MCF 10A (cell line): ENCODE data around the gene FRY. TPM values are rescaled to one million over a fixed set of nuclear protein-coding genes. Genes with fewer than 3 reads are reported as not detected.

Experiments used
- BruUV-seq: library from RNA; stranded (reverse); fragments of 400-500 nt; replicated peaks from 2 replicates; lab custom pipeline; 2021; lab: Mats Ljungman, UMichigan
- CTCF ChIA-PET: fragments of 300-600 bp; sonication (Branson Sonifier 250); formaldehyde crosslinking; extraction: SDS; loops from one replicate; lab custom pipeline; 2021; ENCODE audit warnings: antibody characterized with exemption, inconsistent platforms; lab: Yijun Ruan, JAX
- POLR2A ChIA-PET: fragments of 300-600, 350-650 bp; sonication (Branson Sonifier 250); formaldehyde crosslinking; extraction: SDS; loops from one replicate; lab custom pipeline; 2020; ENCODE audit warnings: antibody characterized with exemption, inconsistent platforms; lab: Yijun Ruan, JAX
- DNase-seq: peaks from one replicate; pipeline ENCODE4 v3.0.0-alpha.2; 2018; ENCODE audit not compliant: unreplicated experiment
- H3K27ac Mint-ChIP-seq: one replicate; pipeline ENCODE4 v1.8.0; 2022; ENCODE audit warnings: mild to moderate bottlenecking, low read depth, mixed read lengths; ENCODE audit not compliant: unreplicated experiment
- H3K27me3 Mint-ChIP-seq: one replicate; pipeline ENCODE4 v1.8.0; 2022; ENCODE audit warnings: mixed read lengths; ENCODE audit not compliant: insufficient read depth, unreplicated experiment
- H3K36me3 Mint-ChIP-seq: one replicate; pipeline ENCODE4 v1.8.0; 2022; ENCODE audit warnings: mild to moderate bottlenecking, moderate library complexity, mixed read lengths; ENCODE audit not compliant: insufficient read depth, unreplicated experiment
- H3K4me1 Mint-ChIP-seq: one replicate; pipeline ENCODE4 v1.8.0; 2022; ENCODE audit warnings: mixed read lengths; ENCODE audit not compliant: insufficient read depth, unreplicated experiment
- H3K4me3 Mint-ChIP-seq: one replicate; pipeline ENCODE4 v1.8.0; 2022; ENCODE audit warnings: mild to moderate bottlenecking, moderate library complexity, mixed read lengths; ENCODE audit not compliant: unreplicated experiment
- H3K9me3 Mint-ChIP-seq: one replicate; pipeline ENCODE4 v1.8.0; 2022; ENCODE audit warnings: mixed read lengths; ENCODE audit not compliant: unreplicated experiment
- intact Hi-C: fragments of 100-400 bp; cut with micrococcal nuclease; formaldehyde crosslinking; loops from 2 replicates; pipeline ENCODE4 v1.14.1; 2022
- total RNA-seq: library from RNA; stranded (reverse); gene quantifications from 2 replicates; pipeline ENCODE4 v1.2.3, GENCODE V29; 2022
- TF ChIP-seq, protein P1 (sequence below): fragments of 200-600 bp; IDR thresholded peaks from one replicate; pipeline ENCODE4 v1.8.0; 2022; ENCODE audit warnings: antibody characterized with exemption, mild to moderate bottlenecking; ENCODE audit not compliant: unreplicated experiment

The FRY gene
- total RNA-seq, 1 experiment from 2014 or later: 8.9 TPM

DNA sequence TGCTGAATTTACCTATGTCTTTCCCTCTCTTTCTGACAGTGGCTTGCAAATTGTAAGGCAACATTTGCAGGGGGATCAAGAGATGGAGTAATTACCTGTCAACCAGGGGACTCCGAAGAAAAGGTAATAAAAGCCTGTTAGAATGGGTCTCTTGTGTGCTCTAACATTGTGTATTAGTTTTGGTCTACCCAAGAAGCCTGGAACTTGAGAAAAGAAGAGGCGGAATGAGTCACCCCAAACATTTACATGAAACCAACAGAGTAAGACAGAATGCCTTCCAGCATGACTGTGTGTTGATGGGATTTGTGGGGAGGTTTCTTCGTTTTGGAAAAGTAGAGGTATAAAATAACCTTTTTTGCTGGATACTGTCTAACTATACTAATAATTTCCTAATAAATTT, 246.9 kb downstream of the FRY start:
- H3K4me1 Mint-ChIP-seq: no peaks in the 10 kb centered on the region
- CTCF ChIA-PET: no interaction called here
- POLR2A ChIA-PET: interaction anchor here (0.6 kb wide), 1 partner anchor 34 kb away, joined by 3 read pairs; no protein-coding TSS in a partner anchor
- no peak overlapping the region for H3K27ac Mint-ChIP-seq
- peak; percentile 50 for DNase-seq
- H3K4me3 Mint-ChIP-seq: no peak overlapping the region
- intact Hi-C loops: no loop called here
- BruUV-seq: no TSS peak
- H3K9me3 Mint-ChIP-seq: no peaks in the 10 kb centered on the region
- H3K27me3 Mint-ChIP-seq: no peaks in the 10 kb centered on the region
- peaks cover 15% of the 10 kb centered on the region for H3K36me3 Mint-ChIP-seq
- TF ChIP-seq, protein P1, sequence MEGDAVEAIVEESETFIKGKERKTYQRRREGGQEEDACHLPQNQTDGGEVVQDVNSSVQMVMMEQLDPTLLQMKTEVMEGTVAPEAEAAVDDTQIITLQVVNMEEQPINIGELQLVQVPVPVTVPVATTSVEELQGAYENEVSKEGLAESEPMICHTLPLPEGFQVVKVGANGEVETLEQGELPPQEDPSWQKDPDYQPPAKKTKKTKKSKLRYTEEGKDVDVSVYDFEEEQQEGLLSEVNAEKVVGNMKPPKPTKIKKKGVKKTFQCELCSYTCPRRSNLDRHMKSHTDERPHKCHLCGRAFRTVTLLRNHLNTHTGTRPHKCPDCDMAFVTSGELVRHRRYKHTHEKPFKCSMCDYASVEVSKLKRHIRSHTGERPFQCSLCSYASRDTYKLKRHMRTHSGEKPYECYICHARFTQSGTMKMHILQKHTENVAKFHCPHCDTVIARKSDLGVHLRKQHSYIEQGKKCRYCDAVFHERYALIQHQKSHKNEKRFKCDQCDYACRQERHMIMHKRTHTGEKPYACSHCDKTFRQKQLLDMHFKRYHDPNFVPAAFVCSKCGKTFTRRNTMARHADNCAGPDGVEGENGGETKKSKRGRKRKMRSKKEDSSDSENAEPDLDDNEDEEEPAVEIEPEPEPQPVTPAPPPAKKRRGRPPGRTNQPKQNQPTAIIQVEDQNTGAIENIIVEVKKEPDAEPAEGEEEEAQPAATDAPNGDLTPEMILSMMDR: no peak

DNA sequence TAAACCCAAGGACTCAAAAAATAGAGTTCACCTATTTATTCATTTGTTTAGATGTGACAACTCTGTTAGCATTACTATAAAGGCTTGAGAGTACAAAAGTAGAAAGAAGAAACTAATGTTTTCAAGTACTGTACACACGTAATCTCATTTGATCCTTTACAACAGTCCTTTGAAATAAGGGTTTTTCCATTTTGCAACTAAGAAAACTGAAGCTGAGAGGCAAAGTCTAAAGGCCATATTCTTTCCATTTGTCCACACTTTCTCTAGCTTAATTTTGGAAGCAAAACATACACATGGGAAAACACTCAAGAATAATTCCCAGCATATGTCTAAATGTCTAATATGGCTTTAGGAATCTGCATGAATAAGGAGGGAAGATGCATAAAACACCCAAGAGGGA, 249.5 kb downstream of the FRY start:
- ChIA-PET CTCF (interaction anchor here (0.6 to 1.2 kb wide), 4 partner anchors 13 to 279 kb away, joined by 3 read pairs; no protein-coding TSS in a partner anchor), POLR2A (interaction anchor here (0.6 to 0.7 kb wide), 2 partner anchors 11 to 16 kb away, joined by 3 to 4 read pairs; no protein-coding TSS in a partner anchor)
- H3K4me3 Mint-ChIP-seq: no peak overlapping the region
- no peak for DNase-seq
- peaks cover 12% of the 10 kb centered on the region for H3K4me1 Mint-ChIP-seq
- no peak overlapping the region for H3K27ac Mint-ChIP-seq
- peaks cover 15% of the 10 kb centered on the region for H3K36me3 Mint-ChIP-seq
- H3K27me3 Mint-ChIP-seq: no peaks in the 10 kb centered on the region
- intact Hi-C loops: no loop called here
- BruUV-seq: no TSS peak
- TF ChIP-seq, protein P1: no peak
- no peaks in the 10 kb centered on the region for H3K9me3 Mint-ChIP-seq

DNA sequence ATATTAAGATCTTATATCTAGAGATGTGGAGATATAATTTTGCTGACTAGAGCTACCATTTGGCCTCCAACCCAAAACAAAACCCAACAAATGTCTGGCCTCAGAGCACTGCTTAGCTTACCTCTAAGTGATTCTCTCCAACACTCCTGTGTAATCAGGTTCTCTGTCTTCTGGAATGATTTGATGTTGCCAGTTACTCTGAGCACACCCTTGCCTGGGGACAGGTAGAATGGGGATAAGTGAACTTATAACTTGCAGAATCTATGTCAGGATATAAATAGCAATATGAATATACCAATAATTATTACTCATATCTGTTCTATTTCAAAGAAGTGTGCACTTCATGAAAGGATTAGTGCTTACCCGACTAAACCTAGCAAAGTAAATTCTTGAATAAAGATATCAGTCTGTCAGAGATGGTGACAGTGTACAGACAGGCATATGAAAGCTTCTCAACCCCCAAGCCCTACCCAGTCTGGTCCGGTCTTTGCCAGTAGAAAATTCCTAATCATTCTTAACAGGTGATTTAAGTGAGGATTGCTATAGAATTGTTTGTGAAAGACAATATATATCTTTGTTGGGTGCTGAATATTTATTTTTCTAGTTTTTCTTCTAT, 250.6 kb downstream of the FRY start:
- TF ChIP-seq, protein P1: no peak
- H3K4me3 Mint-ChIP-seq: no peak overlapping the region
- H3K27ac Mint-ChIP-seq: no peak overlapping the region
- no peaks in the 10 kb centered on the region for H3K9me3 Mint-ChIP-seq
- ChIA-PET POLR2A (interaction anchor here (0.5 to 1.2 kb wide), 2 partner anchors 11 to 14 kb away, joined by 3 read pairs; no protein-coding TSS in a partner anchor), CTCF (interaction anchor here (0.5 to 1.2 kb wide), 5 partner anchors 14 to 280 kb away, joined by 3 to 4 read pairs (median 3); no protein-coding TSS in a partner anchor)
- H3K27me3 Mint-ChIP-seq: no peaks in the 10 kb centered on the region
- H3K36me3 Mint-ChIP-seq: peaks cover 8% of the 10 kb centered on the region
- intact Hi-C loops: no loop called here
- BruUV-seq: no TSS peak
- no peak for DNase-seq
- H3K4me1 Mint-ChIP-seq: peaks cover 12% of the 10 kb centered on the region

DNA sequence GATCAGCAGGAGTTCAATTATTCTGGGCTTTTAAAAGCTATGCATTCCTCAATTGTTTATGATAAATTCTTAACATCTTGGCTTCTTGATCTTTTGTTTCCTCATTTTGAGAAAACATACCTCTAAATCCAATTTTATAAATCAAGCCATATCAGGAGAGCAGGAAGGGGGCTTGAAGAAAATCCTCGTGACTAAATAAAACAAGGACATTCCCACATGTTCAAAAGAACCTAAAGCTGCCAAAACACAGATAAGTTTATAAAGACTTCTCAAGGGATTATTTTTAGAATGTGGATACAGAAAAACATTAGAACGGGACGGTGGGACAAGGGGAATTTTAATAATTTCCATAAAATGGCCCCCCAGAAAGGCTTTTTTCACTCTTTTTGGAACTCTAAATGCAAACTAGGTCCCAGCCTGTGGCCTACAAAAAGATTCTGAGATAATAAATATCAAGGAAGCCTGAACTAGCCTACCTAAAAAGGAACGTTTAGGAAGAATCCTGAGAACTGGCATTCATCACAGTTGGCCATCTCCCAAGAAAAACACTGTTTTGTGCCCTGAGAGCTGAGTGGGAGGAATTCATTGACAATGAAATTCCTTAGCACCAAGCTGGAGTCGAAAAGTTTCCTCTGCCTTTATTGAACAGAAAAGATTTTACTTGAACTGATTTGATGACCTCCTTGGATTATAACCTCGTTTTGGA, 253.5 kb downstream of the FRY start:
- no peaks in the 10 kb centered on the region for H3K27me3 Mint-ChIP-seq
- DNase-seq: peak; percentile 95
- BruUV-seq: no TSS peak
- peaks cover 8% of the 10 kb centered on the region for H3K36me3 Mint-ChIP-seq
- CTCF ChIA-PET: interaction anchor here (0.7 to 1.5 kb wide), 5 partner anchors 16 to 376 kb away, joined by 3 to 7 read pairs (median 5); no protein-coding TSS in a partner anchor
- peaks cover 12% of the 10 kb centered on the region for H3K4me1 Mint-ChIP-seq
- peak overlapping the region; percentile 78 for H3K27ac Mint-ChIP-seq
- H3K4me3 Mint-ChIP-seq: no peak overlapping the region
- TF ChIP-seq, protein P1: no peak
- no peaks in the 10 kb centered on the region for H3K9me3 Mint-ChIP-seq
- intact Hi-C loops: no loop called here
- POLR2A ChIA-PET: interaction anchor here (0.6 to 1.8 kb wide), 5 partner anchors 10 to 160 kb away, joined by 3 to 8 read pairs (median 4); no protein-coding TSS in a partner anchor
